HG02852 (cell line): Measurements from ENCODE around the gene LITAFD.
"Not testable (repeated sequence)": the region's sequence is repeated elsewhere in the genome, so short reads cannot be mapped to it uniquely, and the experiment has no call there.

ENCODE experiments used
- ATAC-seq: cut with Tn5 transposase; IDR thresholded peaks from one replicate; pipeline ENCODE4 v1.9.1; 2021; ENCODE audit warnings: mild to moderate bottlenecking, moderate library complexity; ENCODE audit not compliant: unreplicated experiment

The LITAFD gene

DNA sequence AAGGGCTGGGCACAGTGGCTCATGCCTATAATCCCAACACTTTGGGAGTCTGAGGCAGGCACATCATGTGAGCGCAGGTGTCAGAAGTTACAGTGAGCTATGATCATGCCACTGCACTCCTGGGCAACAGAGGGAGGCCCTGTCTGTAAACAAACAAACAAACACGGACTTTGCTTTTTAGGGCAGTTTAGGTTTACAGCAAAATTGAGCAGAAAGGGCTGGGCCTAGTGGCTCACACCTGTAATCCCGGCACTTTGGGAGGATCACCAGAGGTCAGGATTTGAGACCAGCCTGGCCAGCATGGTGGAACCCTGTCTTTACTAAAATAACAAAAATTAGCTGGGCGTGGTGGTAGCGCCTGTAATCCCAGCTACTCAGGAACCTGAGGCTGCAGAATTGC is 10.1 kb upstream of the LITAFD start:
- no peak for ATAC-seq

GRCh38 chr16:8872967-8873865 is 8.9 kb upstream of the LITAFD start:
- ATAC-seq = no peak

DNA sequence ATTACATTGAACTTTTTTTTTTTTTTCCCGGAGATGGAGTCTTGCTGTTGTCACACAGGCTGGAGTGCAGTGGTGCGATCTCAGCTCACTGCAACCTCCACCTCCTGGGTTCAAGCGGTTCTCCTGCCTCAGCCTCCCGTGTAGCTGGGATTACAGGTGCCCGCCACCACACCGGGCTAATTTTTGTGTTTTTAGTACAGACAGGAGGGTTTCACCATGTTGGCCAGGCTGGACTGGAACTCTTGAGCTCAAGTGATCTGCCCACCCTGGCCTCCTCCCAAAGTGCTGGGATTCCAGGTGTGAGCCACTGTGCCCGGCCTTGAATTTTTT is 8.3 kb upstream of the LITAFD start:
- ATAC-seq = not testable (repeated sequence)

GRCh38 chr16:8874388-8874787 is 7.8 kb upstream of the LITAFD start:
- ATAC-seq = no peak

DNA sequence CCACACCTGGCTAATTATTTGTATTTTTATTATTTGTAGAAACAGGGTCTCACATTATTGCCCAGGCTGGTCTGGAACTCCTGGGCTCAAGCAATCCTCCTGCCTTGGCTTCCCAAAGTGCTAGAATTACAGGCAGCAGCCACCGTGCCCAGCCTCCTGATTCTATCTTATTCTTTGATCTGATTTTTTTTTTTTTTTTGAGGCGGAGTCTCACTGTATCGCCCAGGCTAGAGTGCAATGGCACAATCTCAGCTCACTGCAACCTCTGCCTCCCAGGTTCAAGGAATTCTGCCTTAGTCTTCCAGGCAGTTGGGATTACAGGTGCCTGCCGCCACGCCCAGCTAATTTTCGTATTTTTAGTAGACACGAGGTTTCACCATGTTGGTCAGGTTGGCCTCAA is 6.8 kb upstream of the LITAFD start:
- not testable (repeated sequence) for ATAC-seq

- ATAC-seq = no peak
Observed at GRCh38 chr16:8877894-8878522, 4.1 kb upstream of the LITAFD start.

DNA sequence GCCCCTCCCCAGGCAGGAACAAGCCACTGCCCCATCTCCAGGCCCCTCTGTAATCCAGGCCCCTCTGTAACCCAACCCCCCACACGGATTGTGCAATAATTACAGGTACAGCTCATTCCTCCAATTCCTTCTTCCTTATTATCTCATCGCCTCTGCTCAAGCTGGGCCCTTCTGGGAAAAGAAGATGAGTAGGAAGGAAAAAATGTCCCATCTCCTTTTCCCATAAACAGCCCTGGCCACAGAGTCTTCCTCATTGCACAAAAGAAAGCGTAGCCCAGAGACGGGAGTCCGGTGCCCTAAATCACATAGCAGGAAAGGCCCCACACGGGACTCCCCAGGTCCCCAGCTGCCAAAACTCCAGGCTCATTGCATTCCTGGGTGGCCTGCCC is 3.6 kb upstream of the LITAFD start:
- ATAC-seq = no peak

DNA sequence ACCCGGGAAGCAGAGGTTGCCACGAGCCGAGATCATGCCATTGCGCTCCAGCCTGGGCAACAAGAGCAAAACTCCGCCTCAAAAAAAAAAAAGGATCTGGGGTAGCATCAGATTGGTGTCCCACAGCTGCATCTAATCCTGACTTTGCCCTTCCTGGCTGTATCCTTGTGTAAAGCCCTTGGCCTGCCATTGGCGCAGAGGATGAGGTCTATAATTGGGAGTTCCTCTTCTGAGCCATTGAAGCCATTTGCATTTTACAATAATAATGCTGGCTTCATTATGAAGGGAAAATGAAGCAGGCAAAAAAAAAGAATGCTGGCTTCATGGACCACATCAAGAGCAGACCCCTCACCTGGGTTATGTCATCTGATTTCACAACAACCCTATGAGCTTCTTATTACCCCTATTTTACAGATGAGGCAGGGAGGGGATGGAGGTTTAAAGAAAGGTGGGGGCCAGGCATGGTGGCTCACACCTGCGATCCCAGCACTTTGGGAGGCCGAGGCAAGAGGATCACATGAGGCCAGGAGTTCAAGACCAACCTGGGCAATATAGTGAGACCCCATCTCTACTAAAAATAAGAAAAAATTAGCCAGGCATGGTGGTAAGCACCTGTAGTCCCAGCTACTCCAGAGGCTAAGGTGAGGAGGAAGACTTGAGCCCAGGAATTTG is 1.2 kb upstream of the LITAFD start:
- no peak for ATAC-seq

DNA sequence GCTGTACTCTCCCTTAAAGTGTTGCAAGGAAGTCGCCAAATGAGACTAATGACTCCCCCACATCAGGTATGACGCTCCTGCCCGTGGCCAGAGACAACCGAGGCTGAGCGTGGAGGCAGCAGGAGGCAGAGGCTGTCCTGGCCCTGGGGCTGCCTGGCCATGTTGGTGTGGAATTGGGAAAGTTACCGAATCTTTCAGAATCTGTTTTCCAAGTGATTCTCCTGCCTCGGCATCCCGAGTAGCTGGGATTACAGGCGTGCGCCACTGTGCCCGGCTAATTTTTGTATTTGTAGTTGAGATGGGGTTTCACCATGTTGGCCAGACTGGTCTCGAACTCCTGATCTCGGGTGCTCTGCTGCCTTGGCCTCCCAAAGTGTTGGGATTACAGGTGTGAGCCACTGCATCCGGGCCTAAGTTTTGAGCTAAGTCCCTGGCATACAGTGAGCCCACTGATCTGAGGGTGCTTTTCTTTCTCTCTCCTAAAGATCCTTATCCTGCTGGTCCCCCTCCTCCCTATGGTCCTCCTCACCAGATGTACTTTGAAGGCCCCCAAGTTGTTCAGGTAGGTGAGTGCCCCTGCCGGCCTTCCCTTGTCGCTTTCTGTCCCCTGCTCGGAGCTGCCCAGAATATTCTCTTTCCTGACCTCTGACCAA is 700 bp downstream of the LITAFD start:
- ATAC-seq = no peak

GRCh38 chr16:8885674-8886592 is 3.8 kb downstream of the LITAFD start:
- ATAC-seq = no peak

GRCh38 chr16:8886593-8887430 is 4.7 kb downstream of the LITAFD start:
- ATAC-seq = no peak

- no peak for ATAC-seq
Observed at GRCh38 chr16:8887431-8887765, 5.2 kb downstream of the LITAFD start.

GRCh38 chr16:8887952-8888560 is 5.9 kb downstream of the LITAFD start:
- no peak for ATAC-seq

DNA sequence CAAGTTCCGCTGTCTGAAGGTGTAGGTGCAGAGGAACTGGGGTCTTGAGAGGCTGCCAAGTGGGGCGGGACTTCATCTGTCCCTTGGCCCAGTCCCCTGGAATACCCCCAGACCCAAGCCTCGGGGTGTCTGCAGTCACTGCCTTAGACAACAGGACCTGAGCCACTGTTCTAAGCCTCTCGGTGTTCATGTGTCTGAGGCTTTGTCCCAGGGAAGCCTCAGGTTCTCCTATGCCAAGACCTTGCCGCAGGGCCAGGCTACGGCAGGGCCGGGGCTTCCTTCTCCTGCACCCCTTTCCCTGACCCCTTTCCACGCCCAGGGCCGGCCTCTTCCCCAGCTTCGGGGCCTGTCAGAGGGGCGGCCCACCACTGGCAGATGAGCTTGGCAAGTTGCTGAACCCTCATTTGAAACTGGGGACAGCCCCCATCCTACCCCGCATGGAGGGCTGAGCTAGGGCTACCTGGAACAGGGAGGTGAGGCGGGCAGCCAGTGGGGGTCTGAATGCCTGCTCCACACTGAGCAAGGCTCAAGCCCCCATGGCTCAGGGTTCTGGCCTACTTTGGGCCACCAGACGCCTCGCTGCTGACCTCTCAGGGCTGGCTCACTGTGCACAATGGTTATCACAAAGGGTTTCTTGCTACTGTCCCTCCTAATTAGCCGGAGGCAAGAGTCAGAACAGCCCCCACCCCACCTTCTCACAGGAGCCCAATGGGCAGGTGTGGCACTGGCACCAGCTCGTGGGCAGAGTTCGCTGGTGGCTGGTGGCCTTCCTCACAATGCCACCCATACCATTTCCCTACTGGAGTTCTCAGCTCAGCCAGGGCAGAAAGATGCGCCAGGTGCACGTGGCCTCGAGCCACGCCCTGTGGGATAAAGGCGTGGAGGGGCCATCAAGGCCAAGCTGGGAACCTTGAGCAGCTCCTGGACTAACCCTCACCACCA is 7.1 kb downstream of the LITAFD start:
- no peak for ATAC-seq

- no peak for ATAC-seq
Observed at GRCh38 chr16:8889893-8890548, 7.9 kb downstream of the LITAFD start.

- no peak for ATAC-seq
Observed at GRCh38 chr16:8890549-8890921, 8.4 kb downstream of the LITAFD start.

GRCh38 chr16:8892101-8892575 is 10.0 kb downstream of the LITAFD start:
- ATAC-seq = peak; percentile 29

- no peak for ATAC-seq
Observed at GRCh38 chr16:8893426-8893825, 11.3 kb downstream of the LITAFD start.
